WTC11 (cell line): Measurements from ENCODE around the gene ZNF414. TPM values are rescaled to one million over a fixed set of nuclear protein-coding genes. Genes with fewer than 3 reads are reported as not detected.
A peak's percentile ranks its signal among the peaks of the same experiment; 100 is the strongest.

ENCODE experiments used
- AR ChIP-seq: fragments of 250-450 bp; sonication (Bioruptor Pico); IDR thresholded peaks from 2 replicates; pipeline ENCODE4 v1.9.0; 2021; ENCODE audit warnings: mild to moderate bottlenecking
- ATF3 ChIP-seq: sonication (generic); formaldehyde crosslinking; conservative IDR thresholded peaks from 2 replicates; pipeline ENCODE4 v1.8.1; 2022; ENCODE audit warnings: mild to moderate bottlenecking, missing genetic modification reagents
- EMX1 ChIP-seq: fragments of 250-450 bp; sonication (Bioruptor Pico); IDR thresholded peaks from 2 replicates; pipeline ENCODE4 v1.8.0; 2021; ENCODE audit warnings: mild to moderate bottlenecking
- JAZF1 ChIP-seq: fragments of 250-450 bp; sonication (Bioruptor Pico); IDR thresholded peaks from 2 replicates; pipeline ENCODE4 v1.9.0; 2021; ENCODE audit warnings: moderate library complexity, mild to moderate bottlenecking, inconsistent platforms
- KAT7 ChIP-seq: sonication (generic); formaldehyde crosslinking; IDR thresholded peaks from 2 replicates; pipeline ENCODE4 v1.8.1; 2023; ENCODE audit warnings: missing genetic modification reagents, mild to moderate bottlenecking, borderline replicate concordance
- MLX ChIP-seq: sonication (generic); formaldehyde crosslinking; IDR thresholded peaks from 2 replicates; pipeline ENCODE4 v1.8.1; 2023; ENCODE audit warnings: mild to moderate bottlenecking, missing genetic modification reagents, moderate library complexity
- MXD4 ChIP-seq: fragments of 250-450 bp; sonication (Bioruptor Pico); IDR thresholded peaks from 2 replicates; pipeline ENCODE4 v1.8.0; 2021; ENCODE audit warnings: mild to moderate bottlenecking, moderate library complexity, borderline replicate concordance
- NFE2L1 ChIP-seq: sonication (generic); formaldehyde crosslinking; IDR thresholded peaks from 2 replicates; pipeline ENCODE4 v1.8.1; 2023; ENCODE audit warnings: missing genetic modification reagents
- NFYB ChIP-seq: sonication (generic); formaldehyde crosslinking; conservative IDR thresholded peaks from 2 replicates; pipeline ENCODE4 v1.8.0; 2022; ENCODE audit warnings: low read depth, missing genetic modification reagents
- SMAD3 ChIP-seq: sonication (generic); formaldehyde crosslinking; IDR thresholded peaks from 2 replicates; pipeline ENCODE4 v1.8.0; 2022; ENCODE audit warnings: missing genetic modification reagents, mild to moderate bottlenecking, borderline replicate concordance
- SP1 ChIP-seq: sonication (generic); formaldehyde crosslinking; conservative IDR thresholded peaks from 2 replicates; pipeline ENCODE4 v1.8.1; 2022; ENCODE audit warnings: missing genetic modification reagents
- ZNF121 ChIP-seq: sonication (generic); formaldehyde crosslinking; IDR thresholded peaks from 2 replicates; pipeline ENCODE4 v1.8.0; 2023; ENCODE audit warnings: missing genetic modification reagents
- ZNF232 ChIP-seq: sonication (generic); formaldehyde crosslinking; IDR thresholded peaks from 2 replicates; pipeline ENCODE4 v1.8.0; 2022; ENCODE audit warnings: mild to moderate bottlenecking, missing genetic modification reagents
- ZNF263 ChIP-seq: sonication (generic); formaldehyde crosslinking; IDR thresholded peaks from 2 replicates; pipeline ENCODE4 v1.8.1; 2022; ENCODE audit warnings: low read depth, mild to moderate bottlenecking, moderate library complexity, missing genetic modification reagents
- total RNA-seq: library from RNA; stranded (reverse); gene quantifications from 3 replicates; pipeline ENCODE4 v1.2.3, GENCODE V29; 2021
- TF ChIP-seq, protein P1 (sequence below): sonication (generic); formaldehyde crosslinking; IDR thresholded peaks from 2 replicates; pipeline ENCODE4 v1.8.0; 2022; ENCODE audit warnings: mild to moderate bottlenecking, missing genetic modification reagents
- TF ChIP-seq, protein P2 (sequence below): sonication (generic); formaldehyde crosslinking; IDR thresholded peaks from 2 replicates; pipeline ENCODE4 v1.8.1; 2022; ENCODE audit warnings: missing genetic modification reagents, borderline replicate concordance
- TF ChIP-seq, protein P3 (sequence below): fragments of 250-450 bp; sonication (Bioruptor Pico); IDR thresholded peaks from 2 replicates; pipeline ENCODE4 v1.9.0; 2021; ENCODE audit warnings: mild to moderate bottlenecking, borderline replicate concordance
- TF ChIP-seq, protein P4 (sequence below): sonication (generic); formaldehyde crosslinking; IDR thresholded peaks from 2 replicates; pipeline ENCODE4 v1.8.1; 2023; ENCODE audit warnings: mild to moderate bottlenecking, missing genetic modification reagents
- TF ChIP-seq, protein P5 (sequence below): sonication (generic); formaldehyde crosslinking; IDR thresholded peaks from 2 replicates; pipeline ENCODE4 v1.8.0; 2022; ENCODE audit warnings: mild to moderate bottlenecking, missing genetic modification reagents

The ZNF414 gene
- total RNA-seq, 1 experiment from 2014 or later = 38.2 TPM

DNA sequence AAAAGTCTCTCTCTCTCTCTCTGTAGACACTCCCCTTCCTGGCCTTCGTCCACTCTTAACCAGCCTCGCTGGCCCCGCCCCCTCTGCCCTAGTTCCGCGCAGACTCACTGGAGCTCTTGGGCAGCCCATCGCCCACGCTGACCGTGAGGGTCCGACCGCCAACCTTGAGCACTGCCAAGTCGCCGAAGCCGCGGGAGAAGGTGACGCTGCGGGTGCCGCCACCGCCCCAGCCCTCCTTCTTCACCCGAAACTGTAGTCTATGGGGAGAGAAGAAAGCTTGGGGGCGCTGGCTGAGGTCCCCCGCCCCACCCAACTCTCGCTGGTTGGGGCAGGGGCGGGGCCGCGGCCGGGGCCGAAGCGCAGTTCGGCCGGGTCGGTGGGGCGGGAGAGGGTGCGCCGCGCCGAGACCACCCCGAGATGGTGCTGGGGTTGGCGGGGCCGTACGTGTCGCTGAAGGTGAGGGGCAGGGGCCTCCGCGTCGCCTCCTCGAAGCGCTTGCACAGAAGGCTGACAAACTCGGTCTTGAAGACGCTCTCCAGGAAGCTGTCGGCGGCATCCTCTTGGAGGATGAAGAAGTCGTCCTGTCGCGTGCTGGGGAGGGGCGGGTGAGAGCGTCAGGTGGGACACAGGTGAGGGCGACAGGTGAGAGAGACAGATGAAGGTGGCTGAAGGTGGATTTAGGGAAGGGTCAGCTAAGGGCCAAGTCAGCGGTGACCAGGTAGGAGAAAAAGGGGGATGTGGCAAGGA lies 12.6 kb upstream of the ZNF414 start (continued):
- TF ChIP-seq AR (CRISPR knock-in tag) (no peak), ZNF232 (CRISPR knock-in tag) (peak; percentile 81; the same call in 1 of the 2 replicates), SMAD3 (no peak), ZNF263 (CRISPR knock-in tag) (no peak), JAZF1 (CRISPR knock-in tag) (no peak), NFYB (no peak), MLX (CRISPR knock-in tag) (no peak), EMX1 (no peak), ATF3 (no peak), MXD4 (CRISPR knock-in tag) (no peak), KAT7 (CRISPR knock-in tag) (no peak), NFE2L1 (CRISPR knock-in tag) (peak; percentile 73; the same call in 1 of the 2 replicates), ZNF121 (CRISPR knock-in tag) (no peak), SP1 (CRISPR knock-in tag) (peak; percentile 33; the same call in 1 of the 2 replicates)
- TF ChIP-seq, protein P1, sequence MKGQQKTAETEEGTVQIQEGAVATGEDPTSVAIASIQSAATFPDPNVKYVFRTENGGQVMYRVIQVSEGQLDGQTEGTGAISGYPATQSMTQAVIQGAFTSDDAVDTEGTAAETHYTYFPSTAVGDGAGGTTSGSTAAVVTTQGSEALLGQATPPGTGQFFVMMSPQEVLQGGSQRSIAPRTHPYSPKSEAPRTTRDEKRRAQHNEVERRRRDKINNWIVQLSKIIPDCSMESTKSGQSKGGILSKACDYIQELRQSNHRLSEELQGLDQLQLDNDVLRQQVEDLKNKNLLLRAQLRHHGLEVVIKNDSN (CRISPR knock-in tag) = peak; percentile 8; the same call in 1 of the 2 replicates
- TF ChIP-seq, protein P2, sequence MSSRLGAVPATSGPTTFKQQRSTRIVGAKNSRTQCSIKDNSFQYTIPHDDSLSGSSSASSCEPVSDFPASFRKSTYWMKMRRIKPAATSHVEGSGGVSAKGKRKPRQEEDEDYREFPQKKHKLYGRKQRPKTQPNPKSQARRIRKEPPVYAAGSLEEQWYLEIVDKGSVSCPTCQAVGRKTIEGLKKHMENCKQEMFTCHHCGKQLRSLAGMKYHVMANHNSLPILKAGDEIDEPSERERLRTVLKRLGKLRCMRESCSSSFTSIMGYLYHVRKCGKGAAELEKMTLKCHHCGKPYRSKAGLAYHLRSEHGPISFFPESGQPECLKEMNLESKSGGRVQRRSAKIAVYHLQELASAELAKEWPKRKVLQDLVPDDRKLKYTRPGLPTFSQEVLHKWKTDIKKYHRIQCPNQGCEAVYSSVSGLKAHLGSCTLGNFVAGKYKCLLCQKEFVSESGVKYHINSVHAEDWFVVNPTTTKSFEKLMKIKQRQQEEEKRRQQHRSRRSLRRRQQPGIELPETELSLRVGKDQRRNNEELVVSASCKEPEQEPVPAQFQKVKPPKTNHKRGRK = no peak
- TF ChIP-seq, protein P3, sequence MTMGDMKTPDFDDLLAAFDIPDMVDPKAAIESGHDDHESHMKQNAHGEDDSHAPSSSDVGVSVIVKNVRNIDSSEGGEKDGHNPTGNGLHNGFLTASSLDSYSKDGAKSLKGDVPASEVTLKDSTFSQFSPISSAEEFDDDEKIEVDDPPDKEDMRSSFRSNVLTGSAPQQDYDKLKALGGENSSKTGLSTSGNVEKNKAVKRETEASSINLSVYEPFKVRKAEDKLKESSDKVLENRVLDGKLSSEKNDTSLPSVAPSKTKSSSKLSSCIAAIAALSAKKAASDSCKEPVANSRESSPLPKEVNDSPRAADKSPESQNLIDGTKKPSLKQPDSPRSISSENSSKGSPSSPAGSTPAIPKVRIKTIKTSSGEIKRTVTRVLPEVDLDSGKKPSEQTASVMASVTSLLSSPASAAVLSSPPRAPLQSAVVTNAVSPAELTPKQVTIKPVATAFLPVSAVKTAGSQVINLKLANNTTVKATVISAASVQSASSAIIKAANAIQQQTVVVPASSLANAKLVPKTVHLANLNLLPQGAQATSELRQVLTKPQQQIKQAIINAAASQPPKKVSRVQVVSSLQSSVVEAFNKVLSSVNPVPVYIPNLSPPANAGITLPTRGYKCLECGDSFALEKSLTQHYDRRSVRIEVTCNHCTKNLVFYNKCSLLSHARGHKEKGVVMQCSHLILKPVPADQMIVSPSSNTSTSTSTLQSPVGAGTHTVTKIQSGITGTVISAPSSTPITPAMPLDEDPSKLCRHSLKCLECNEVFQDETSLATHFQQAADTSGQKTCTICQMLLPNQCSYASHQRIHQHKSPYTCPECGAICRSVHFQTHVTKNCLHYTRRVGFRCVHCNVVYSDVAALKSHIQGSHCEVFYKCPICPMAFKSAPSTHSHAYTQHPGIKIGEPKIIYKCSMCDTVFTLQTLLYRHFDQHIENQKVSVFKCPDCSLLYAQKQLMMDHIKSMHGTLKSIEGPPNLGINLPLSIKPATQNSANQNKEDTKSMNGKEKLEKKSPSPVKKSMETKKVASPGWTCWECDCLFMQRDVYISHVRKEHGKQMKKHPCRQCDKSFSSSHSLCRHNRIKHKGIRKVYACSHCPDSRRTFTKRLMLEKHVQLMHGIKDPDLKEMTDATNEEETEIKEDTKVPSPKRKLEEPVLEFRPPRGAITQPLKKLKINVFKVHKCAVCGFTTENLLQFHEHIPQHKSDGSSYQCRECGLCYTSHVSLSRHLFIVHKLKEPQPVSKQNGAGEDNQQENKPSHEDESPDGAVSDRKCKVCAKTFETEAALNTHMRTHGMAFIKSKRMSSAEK (CRISPR knock-in tag) = no peak
- TF ChIP-seq, protein P4, sequence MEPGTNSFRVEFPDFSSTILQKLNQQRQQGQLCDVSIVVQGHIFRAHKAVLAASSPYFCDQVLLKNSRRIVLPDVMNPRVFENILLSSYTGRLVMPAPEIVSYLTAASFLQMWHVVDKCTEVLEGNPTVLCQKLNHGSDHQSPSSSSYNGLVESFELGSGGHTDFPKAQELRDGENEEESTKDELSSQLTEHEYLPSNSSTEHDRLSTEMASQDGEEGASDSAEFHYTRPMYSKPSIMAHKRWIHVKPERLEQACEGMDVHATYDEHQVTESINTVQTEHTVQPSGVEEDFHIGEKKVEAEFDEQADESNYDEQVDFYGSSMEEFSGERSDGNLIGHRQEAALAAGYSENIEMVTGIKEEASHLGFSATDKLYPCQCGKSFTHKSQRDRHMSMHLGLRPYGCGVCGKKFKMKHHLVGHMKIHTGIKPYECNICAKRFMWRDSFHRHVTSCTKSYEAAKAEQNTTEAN (CRISPR knock-in tag) = no peak
- TF ChIP-seq, protein P5, sequence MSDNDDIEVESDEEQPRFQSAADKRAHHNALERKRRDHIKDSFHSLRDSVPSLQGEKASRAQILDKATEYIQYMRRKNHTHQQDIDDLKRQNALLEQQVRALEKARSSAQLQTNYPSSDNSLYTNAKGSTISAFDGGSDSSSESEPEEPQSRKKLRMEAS (CRISPR knock-in tag) = peak; percentile 58; the same call in 1 of the 2 replicates
